Dendritic cell treated with granulocyte-macrophage colony-stimulating factor and Interleukin-4, amounts not matched to agents 40 ng/mL and 50 ng/mL, for 4 days (primary cell): Measurements from ENCODE around the gene AMPD1.

Experiments
- H3K27ac Mint-ChIP-seq: one replicate; pipeline ENCODE4 v1.8.0; 2022; ENCODE audit warnings: mild to moderate bottlenecking, mixed read lengths
- H3K27me3 Mint-ChIP-seq: one replicate; pipeline ENCODE4 v1.8.0; 2022; ENCODE audit warnings: mild to moderate bottlenecking, mixed read lengths
- H3K36me3 Mint-ChIP-seq: one replicate; pipeline ENCODE4 v1.8.0; 2022; ENCODE audit warnings: low read depth, mixed read lengths
- H3K4me1 Mint-ChIP-seq: one replicate; pipeline ENCODE4 v1.8.0; 2022; ENCODE audit warnings: low read depth, mixed read lengths
- H3K4me3 Mint-ChIP-seq: one replicate; pipeline ENCODE4 v1.8.0; 2022; ENCODE audit warnings: mild to moderate bottlenecking, moderate library complexity, mixed read lengths
- H3K9me3 Mint-ChIP-seq: one replicate; pipeline ENCODE4 v1.8.0; 2022; ENCODE audit warnings: mixed read lengths
- intact Hi-C: fragments of 100-400 bp; cut with micrococcal nuclease; formaldehyde crosslinking; loops from one replicate; pipeline ENCODE4 v1.15.0; 2022

AMPD1 gene

GRCh38 chr1:114688526-114688925 lies 6.8 kb downstream of the AMPD1 start:
- peaks cover 6% of the 10 kb centered on the region for H3K27me3 Mint-ChIP-seq
- intact Hi-C loops: no loop called here
- H3K36me3 Mint-ChIP-seq: no peaks in the 10 kb centered on the region
- H3K4me1 Mint-ChIP-seq: no peaks in the 10 kb centered on the region
- H3K9me3 Mint-ChIP-seq: no peaks in the 10 kb centered on the region
- no peak overlapping the region for H3K4me3 Mint-ChIP-seq
- H3K27ac Mint-ChIP-seq: no peak overlapping the region

DNA sequence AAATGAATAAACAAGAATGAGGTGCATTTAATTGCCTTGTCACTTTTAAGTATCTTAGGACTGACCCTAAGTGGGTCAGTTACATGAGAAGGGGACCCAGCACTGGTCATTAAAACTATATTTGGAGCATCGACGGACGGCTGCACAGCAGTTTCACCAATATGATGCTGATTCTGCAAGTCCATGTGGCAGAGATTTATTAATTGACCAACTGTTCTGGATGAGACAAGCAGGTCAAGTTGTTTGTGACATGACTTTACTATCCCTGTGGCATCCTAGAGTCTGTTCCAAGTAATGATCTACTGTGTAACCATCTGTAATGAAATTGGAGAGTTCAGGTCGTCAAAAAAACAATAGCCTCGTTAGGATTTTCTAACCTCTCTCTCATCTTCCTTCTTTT lies 9.5 kb downstream of the AMPD1 start:
- no peak overlapping the region for H3K4me3 Mint-ChIP-seq
- H3K27me3 Mint-ChIP-seq: peaks cover 11% of the 10 kb centered on the region
- H3K27ac Mint-ChIP-seq: no peak overlapping the region
- no peaks in the 10 kb centered on the region for H3K36me3 Mint-ChIP-seq
- intact Hi-C loops: no loop called here
- no peaks in the 10 kb centered on the region for H3K9me3 Mint-ChIP-seq
- no peaks in the 10 kb centered on the region for H3K4me1 Mint-ChIP-seq

- peaks cover 13% of the 10 kb centered on the region for H3K27me3 Mint-ChIP-seq
- no peaks in the 10 kb centered on the region for H3K36me3 Mint-ChIP-seq
- intact Hi-C loops: no loop called here
- H3K4me3 Mint-ChIP-seq: no peak overlapping the region
- no peak overlapping the region for H3K27ac Mint-ChIP-seq
- no peaks in the 10 kb centered on the region for H3K9me3 Mint-ChIP-seq
- H3K4me1 Mint-ChIP-seq: no peaks in the 10 kb centered on the region
These were observed 17.7 kb downstream of the AMPD1 start for GRCh38 chr1:114677691-114678090.

- no peak overlapping the region for H3K4me3 Mint-ChIP-seq
- intact Hi-C loops: no loop called here
- H3K27ac Mint-ChIP-seq: no peak overlapping the region
- H3K36me3 Mint-ChIP-seq: no peaks in the 10 kb centered on the region
- peaks cover 15% of the 10 kb centered on the region for H3K27me3 Mint-ChIP-seq
- H3K4me1 Mint-ChIP-seq: no peaks in the 10 kb centered on the region
- H3K9me3 Mint-ChIP-seq: no peaks in the 10 kb centered on the region
These were observed 19.2 kb downstream of the AMPD1 start for GRCh38 chr1:114676115-114676514.

DNA sequence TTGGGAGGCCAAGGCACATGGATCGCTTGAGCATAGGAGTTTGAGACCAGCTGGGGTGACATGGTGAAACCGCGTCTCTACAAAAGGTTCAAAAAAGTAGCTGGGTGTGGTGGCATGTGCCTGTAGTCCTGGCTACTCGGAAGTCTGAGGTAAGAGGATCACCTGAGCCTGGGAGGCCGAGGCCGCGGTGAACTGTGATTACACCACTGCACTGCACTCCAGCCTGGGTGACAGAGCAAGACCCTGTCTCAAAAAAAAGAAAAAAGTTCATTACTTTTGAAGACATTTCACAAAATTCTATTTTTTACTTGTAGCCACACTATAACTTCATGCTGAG lies 23.4 kb downstream of the AMPD1 start:
- no peak overlapping the region for H3K27ac Mint-ChIP-seq
- peaks cover 33% of the 10 kb centered on the region for H3K27me3 Mint-ChIP-seq
- no peak overlapping the region for H3K4me3 Mint-ChIP-seq
- H3K9me3 Mint-ChIP-seq: no peaks in the 10 kb centered on the region
- H3K4me1 Mint-ChIP-seq: no peaks in the 10 kb centered on the region
- intact Hi-C loops: loop anchor here (2.0 to 5.0 kb wide), 2 partner anchors 90 to 325 kb away; partner anchors contain the start of gene BCAS2
- no peaks in the 10 kb centered on the region for H3K36me3 Mint-ChIP-seq

DNA sequence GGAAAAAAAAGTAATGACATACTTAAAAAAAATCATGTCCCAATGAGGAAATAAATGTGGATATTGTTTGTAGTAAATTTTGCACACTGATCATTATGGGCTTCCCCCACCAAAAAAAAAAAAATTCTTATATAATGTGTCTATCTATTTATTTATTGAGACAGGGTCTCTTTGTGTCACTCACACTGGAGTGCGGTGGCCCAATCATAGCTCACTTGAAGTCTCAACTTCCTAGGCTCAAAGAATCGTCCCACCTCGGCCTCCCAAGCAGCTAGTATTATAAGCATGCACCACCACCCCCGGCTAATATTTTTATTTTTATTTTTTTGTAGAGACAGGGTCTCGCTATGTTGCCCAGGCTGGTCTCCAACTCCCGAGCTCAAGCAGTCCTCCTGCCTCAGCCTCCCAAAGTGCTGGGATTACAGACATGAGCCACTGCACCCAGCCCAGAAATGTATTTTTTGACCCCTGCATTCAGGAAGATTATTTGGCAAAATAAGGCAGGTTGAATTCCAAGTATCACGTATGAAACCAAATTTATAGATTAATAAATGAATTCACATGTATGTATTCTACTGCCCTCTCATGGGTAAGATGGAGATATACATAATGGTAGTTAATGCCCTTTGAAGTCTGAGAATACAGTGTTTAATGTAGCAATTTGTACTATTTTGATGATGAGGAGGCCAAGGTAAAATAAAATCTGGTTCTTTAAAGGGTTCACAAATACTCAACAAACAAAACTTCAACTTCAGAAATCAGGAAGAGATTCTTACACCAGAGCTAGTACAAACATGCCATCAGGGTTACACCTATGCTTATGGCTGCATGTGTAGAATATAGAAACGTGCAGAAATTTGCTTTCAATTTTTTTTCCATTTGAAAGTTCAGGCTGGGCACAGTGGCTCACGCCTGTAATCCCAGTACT lies 24.1 kb downstream of the AMPD1 start:
- Mint-ChIP-seq H3K36me3 (no peaks in the 10 kb centered on the region), H3K4me1 (no peaks in the 10 kb centered on the region), H3K4me3 (no peak overlapping the region), H3K9me3 (no peaks in the 10 kb centered on the region), H3K27ac (no peak overlapping the region), H3K27me3 (peaks cover 36% of the 10 kb centered on the region)
- intact Hi-C loops: loop anchor here (2.0 to 5.0 kb wide), 2 partner anchors 89 to 324 kb away; partner anchors contain the start of gene BCAS2

GRCh38 chr1:114670083-114671010 lies 25.0 kb downstream of the AMPD1 start:
- H3K4me3 Mint-ChIP-seq: peak overlapping the region; percentile 81
- no peaks in the 10 kb centered on the region for H3K9me3 Mint-ChIP-seq
- no peaks in the 10 kb centered on the region for H3K4me1 Mint-ChIP-seq
- H3K36me3 Mint-ChIP-seq: no peaks in the 10 kb centered on the region
- intact Hi-C loops: loop anchor here (2.0 to 5.0 kb wide), 2 partner anchors 88 to 324 kb away; partner anchors contain the start of gene BCAS2
- peaks cover 36% of the 10 kb centered on the region for H3K27me3 Mint-ChIP-seq
- H3K27ac Mint-ChIP-seq: peak overlapping the region; percentile 45

- Mint-ChIP-seq H3K4me3 (peak within 1 kb of the TSS; percentile 81), H3K36me3 (no peaks in the 10 kb centered on the region), H3K4me1 (no peaks in the 10 kb centered on the region), H3K27ac (peak within 1 kb of the TSS; percentile 45), H3K27me3 (peaks cover 36% of the 10 kb centered on the region), H3K9me3 (no peaks in the 10 kb centered on the region)
- intact Hi-C loops: loop anchor here (2.0 to 5.0 kb wide), 2 partner anchors 87 to 323 kb away; partner anchors contain the start of gene BCAS2
These were observed 25.7 kb downstream of the AMPD1 start, which contains the start of gene DENND2C for GRCh38 chr1:114669562-114670082. Gene DENND2C (minus strand): TSS chr1:114670049. CDS start chr1:114625984, 44,065 bp downstream.

- H3K4me1 Mint-ChIP-seq: no peaks in the 10 kb centered on the region
- intact Hi-C loops: no loop called here
- no peaks in the 10 kb centered on the region for H3K36me3 Mint-ChIP-seq
- H3K9me3 Mint-ChIP-seq: no peaks in the 10 kb centered on the region
- peaks cover 34% of the 10 kb centered on the region for H3K27me3 Mint-ChIP-seq
- peak overlapping the region; percentile 81 for H3K4me3 Mint-ChIP-seq
- H3K27ac Mint-ChIP-seq: no peak overlapping the region
These were observed 26.4 kb downstream of the AMPD1 start for GRCh38 chr1:114668784-114669561.

- H3K4me1 Mint-ChIP-seq: no peaks in the 10 kb centered on the region
- H3K27me3 Mint-ChIP-seq: peaks cover 34% of the 10 kb centered on the region
- no peak overlapping the region for H3K4me3 Mint-ChIP-seq
- no peaks in the 10 kb centered on the region for H3K36me3 Mint-ChIP-seq
- no peak overlapping the region for H3K27ac Mint-ChIP-seq
- no peaks in the 10 kb centered on the region for H3K9me3 Mint-ChIP-seq
- intact Hi-C loops: no loop called here
These were observed 27.0 kb downstream of the AMPD1 start for GRCh38 chr1:114668373-114668772.

GRCh38 chr1:114666954-114667353 lies 28.4 kb downstream of the AMPD1 start:
- intact Hi-C loops: no loop called here
- Mint-ChIP-seq H3K27me3 (peaks cover 39% of the 10 kb centered on the region), H3K27ac (no peak overlapping the region), H3K36me3 (no peaks in the 10 kb centered on the region), H3K4me3 (no peak overlapping the region), H3K9me3 (no peaks in the 10 kb centered on the region), H3K4me1 (no peaks in the 10 kb centered on the region)

DNA sequence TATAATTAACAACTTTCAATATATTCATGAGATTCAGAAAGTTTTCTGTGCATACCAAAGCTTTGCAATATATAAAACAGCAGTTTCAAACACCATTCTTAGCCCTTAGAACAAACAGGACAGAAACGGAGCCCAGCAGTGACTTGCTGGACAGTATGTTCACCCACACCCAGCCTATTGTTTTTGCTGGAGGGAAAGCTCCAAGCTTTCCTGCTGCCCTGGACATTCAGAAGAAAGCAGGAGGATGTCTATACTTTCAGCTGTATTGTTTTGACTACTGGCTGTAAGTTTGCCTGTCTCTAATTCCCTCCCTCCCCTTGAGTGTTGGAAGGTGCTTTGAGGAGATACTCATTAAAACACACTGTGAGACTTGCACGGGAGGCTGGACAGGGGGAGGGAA lies 35.1 kb downstream of the AMPD1 start:
- intact Hi-C loops: no loop called here
- Mint-ChIP-seq H3K4me1 (no peaks in the 10 kb centered on the region), H3K36me3 (no peaks in the 10 kb centered on the region), H3K27ac (no peak overlapping the region), H3K9me3 (no peaks in the 10 kb centered on the region), H3K4me3 (no peak overlapping the region), H3K27me3 (peaks cover 25% of the 10 kb centered on the region)

- Mint-ChIP-seq H3K36me3 (no peaks in the 10 kb centered on the region), H3K4me1 (no peaks in the 10 kb centered on the region), H3K27ac (no peak overlapping the region), H3K4me3 (no peak overlapping the region), H3K27me3 (peaks cover 2% of the 10 kb centered on the region), H3K9me3 (no peaks in the 10 kb centered on the region)
- intact Hi-C loops: no loop called here
These were observed 43.5 kb downstream of the AMPD1 start for GRCh38 chr1:114651893-114652292.
